Erythroblast (primary cell): Measurements from ENCODE around the gene CHD9NB.

ENCODE experiments used
- GATA1 ChIP-seq: IDR thresholded peaks from 2 replicates; pipeline ENCODE4 v1.6.1; 2011; ENCODE audit warnings: low read depth, mild to moderate bottlenecking, control low read depth, low read length, moderate library complexity
- POLR2A ChIP-seq: IDR thresholded peaks from 2 replicates; pipeline ENCODE4 v1.6.1; 2011; ENCODE audit warnings: mild to moderate bottlenecking, low read length

DNA sequence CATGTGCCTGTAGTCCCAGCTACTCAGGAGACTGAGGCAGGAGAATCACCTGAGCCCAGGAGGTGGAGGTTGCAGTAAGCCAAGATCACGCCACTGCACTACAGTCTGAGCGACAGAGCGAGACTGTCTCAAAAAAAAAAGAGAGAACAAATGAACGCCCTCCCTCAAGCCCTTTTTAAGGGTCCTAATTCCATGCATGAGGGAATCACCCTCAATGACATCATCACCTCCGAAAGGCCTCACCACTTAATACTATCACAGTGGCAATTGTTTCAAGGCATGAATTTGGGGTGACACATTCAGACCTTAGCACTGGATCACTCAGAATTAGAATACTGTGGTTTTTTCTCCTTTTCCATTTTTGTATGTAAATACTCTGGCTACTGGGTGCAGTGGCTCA lies 57.8 kb downstream of the CHD9NB start:
- no peak for TF ChIP-seq POLR2A
- no peak for TF ChIP-seq GATA1
